HG02973 (cell line): ENCODE measurements around the gene GFER.

Experiments
- ATAC-seq: cut with Tn5 transposase; IDR thresholded peaks from one replicate; pipeline ENCODE4 v1.9.1; 2021; ENCODE audit warnings: moderate library complexity; ENCODE audit not compliant: unreplicated experiment

GFER gene

GRCh38 chr16:1990351-1991134 lies 6.5 kb downstream of the GFER start:
- no peak for ATAC-seq

- ATAC-seq, result no peak
Measured at GRCh38 chr16:1991135-1991551, 7.2 kb downstream of the GFER start.

DNA sequence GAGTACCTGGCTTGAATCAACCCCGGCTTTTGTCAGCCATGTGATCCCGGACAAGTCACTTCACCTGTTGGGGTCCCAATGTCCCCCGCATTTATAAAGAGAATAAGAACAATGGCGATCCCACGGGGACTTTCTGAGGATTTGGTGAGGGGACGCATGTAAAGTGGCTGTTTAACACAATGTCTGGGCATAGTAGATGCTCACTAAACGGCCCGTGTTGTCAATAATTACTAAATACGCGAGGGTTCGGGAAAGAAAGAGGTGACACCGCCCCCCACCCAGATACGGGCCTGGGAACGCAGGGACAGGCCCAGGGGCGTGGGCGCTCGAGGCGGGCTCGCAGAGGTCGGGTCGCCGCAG lies 7.6 kb downstream of the GFER start:
- ATAC-seq, result no peak

GRCh38 chr16:1991948-1992703 lies 8.1 kb downstream of the GFER start:
- peak; percentile 39 for ATAC-seq

- ATAC-seq, result no peak
Measured at GRCh38 chr16:1992704-1993317, 8.8 kb downstream of the GFER start.

DNA sequence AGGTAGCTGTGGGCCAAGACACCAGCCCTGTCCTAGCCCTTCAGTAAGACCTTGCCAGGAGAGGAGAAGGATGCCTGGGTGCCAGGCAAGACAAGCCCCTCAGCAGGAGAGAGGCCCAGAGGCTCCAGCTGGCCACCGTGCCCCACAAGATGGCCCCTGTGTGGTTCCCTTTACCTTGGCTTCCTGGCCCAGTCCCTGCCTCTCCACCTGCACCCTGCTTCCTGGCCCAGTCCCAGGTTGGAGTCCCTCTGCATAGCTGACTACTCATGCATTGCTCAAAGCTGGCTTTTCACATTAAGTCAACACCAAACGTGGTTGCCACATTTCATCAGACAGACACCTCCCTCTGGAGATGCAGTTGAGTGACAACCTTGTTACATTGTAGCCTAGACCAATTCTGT lies 9.7 kb downstream of the GFER start:
- no peak for ATAC-seq

- ATAC-seq, result no peak
Measured at GRCh38 chr16:1997494-1998359, 13.7 kb downstream of the GFER start.

GRCh38 chr16:1998360-1998835 lies 14.4 kb downstream of the GFER start:
- no peak for ATAC-seq

- ATAC-seq, result no peak
Measured at GRCh38 chr16:1998852-1999801, 15.1 kb downstream of the GFER start.

DNA sequence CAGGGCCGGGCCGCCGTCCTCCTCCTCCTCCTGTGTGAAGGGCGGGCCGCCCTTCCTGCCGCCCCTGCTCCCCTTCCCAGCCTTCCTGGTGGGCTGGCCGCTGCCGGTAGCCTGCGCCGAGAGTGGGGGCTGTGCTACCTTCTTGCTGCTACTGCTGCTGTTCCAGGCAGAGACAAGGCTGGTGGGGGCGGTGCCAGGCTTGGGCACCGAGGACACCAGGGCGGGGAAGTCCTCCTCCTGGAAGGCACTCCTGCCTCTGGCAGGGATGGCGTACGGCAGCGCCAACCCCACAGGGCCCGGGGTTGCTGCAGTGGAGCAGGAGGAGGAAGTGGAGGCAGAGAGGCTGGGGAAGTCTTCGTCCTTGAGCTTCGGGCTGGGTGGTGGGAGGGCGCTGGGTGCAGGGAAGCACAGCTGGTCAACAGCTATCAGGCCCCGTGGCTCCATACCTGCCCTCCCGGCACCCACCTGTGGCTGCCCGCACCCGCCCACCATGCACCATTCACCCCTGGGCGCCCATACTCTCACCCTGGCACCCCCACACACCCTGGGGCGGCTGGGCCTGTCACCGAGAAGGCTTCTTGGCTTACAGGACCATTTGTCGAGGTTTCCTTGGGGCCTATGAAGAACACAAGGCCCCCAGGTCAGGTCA lies 16.0 kb downstream of the GFER start:
- ATAC-seq, result no peak

- ATAC-seq, result no peak
Measured at GRCh38 chr16:2001035-2001434, 17.0 kb downstream of the GFER start.

GRCh38 chr16:2001456-2002355 lies 17.7 kb downstream of the GFER start:
- ATAC-seq, result no peak

DNA sequence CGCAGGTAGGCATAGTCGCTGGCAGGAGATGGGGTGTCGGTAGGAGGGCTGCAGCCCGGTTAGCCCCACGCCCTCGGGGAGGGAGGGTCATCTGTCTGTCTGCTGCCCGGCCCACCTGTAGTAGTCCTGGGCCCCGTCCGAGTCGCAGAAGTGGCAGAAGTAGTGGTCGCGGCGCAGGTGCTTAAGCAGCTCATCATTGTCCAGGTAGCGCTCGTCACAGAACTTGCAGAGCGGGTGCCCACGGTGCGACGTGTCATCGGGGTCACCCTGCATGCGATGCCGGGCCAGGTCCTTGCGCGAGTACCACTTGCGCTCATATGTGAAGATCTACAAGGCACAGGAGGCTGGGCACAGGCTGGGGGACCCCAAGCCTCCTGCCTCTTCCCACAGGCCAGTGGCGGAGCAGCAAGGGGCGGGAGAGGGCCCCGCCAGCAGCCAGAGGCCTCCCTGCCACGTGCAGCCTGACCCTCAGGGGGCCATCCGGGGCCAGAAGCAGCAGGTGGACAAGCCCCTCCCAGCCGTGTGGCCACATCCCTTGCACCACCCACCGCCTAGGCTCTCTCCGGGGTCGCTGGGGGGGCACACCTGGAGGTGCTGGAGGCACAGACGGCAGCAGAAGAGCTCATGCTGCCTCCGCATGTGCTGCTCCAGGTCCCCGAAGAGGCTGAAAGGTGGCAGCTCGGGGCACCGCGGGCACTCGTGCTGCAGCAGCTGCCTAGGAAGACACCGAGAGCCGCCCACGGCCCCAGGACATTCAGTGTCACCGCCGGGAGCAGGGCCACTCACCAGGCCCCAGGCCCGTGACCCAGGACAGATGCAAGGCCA lies 18.6 kb downstream of the GFER start:
- ATAC-seq, result no peak

GRCh38 chr16:2003231-2003826 lies 19.3 kb downstream of the GFER start:
- no peak for ATAC-seq

- peak; percentile 43 for ATAC-seq
Measured at GRCh38 chr16:2003827-2004641, 20.0 kb downstream of the GFER start.
